ENCODE results near the gene OR10P1.

- TF ChIP-seq, protein P1, sequence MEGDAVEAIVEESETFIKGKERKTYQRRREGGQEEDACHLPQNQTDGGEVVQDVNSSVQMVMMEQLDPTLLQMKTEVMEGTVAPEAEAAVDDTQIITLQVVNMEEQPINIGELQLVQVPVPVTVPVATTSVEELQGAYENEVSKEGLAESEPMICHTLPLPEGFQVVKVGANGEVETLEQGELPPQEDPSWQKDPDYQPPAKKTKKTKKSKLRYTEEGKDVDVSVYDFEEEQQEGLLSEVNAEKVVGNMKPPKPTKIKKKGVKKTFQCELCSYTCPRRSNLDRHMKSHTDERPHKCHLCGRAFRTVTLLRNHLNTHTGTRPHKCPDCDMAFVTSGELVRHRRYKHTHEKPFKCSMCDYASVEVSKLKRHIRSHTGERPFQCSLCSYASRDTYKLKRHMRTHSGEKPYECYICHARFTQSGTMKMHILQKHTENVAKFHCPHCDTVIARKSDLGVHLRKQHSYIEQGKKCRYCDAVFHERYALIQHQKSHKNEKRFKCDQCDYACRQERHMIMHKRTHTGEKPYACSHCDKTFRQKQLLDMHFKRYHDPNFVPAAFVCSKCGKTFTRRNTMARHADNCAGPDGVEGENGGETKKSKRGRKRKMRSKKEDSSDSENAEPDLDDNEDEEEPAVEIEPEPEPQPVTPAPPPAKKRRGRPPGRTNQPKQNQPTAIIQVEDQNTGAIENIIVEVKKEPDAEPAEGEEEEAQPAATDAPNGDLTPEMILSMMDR (IDR thresholded peaks at IDR 0.05), result no peak
- no peak for TF ChIP-seq POLR2A (IDR thresholded peaks at IDR 0.05)
- no peak for TF ChIP-seq POLR2AphosphoS5 (IDR thresholded peaks at IDR 0.05)
- no peak for TF ChIP-seq EP300 (IDR thresholded peaks at IDR 0.05)
These were observed 49.8 kb downstream of the OR10P1 start for GRCh38 chr12:55686366-55687010.
